ENCODE data around the gene TBL2. TPM values are rescaled to one million over a fixed set of nuclear protein-coding genes. Genes with fewer than 3 reads are reported as not detected.
A peak's percentile ranks its signal among the peaks of the same experiment; 100 is the strongest.

Gene TBL2
- total and polyA plus RNA-seq, 7 donors: 5.4 to 29.6 (median 25.2) TPM

GRCh38 chr7:73521636-73522104 lies 56.7 kb downstream of the TBL2 start:
- peaks cover 0 to 56% (median 47%) of the 10 kb centered on the region in 4 donors for H3K4me1 ChIP-seq
- peak overlapping the region; percentile 60 to 97 (median 92) for H3K4me3 ChIP-seq
- H3K27ac ChIP-seq: peak overlapping the region; percentile 86 to 99 (median 93)
- intact Hi-C loops (cut with DNase I): loop anchor here (1.0 to 5.0 kb wide), 3 partner anchors 36 to 161 kb away; partner anchors contain the start of genes BCL7B, BUD23, DNAJC30 and TBL2
- H3K9me3 ChIP-seq: no peaks in the 10 kb centered on the region
- no peak for DNase-seq
- peaks cover 0 to 10% (median 0%) of the 10 kb centered on the region in 4 donors for H3K36me3 ChIP-seq
- WGBS, 2 donors: 1% methylated on average over 62 of the region's 62 CpGs
- H3K27me3 ChIP-seq: no peaks in the 10 kb centered on the region
- no peak for TF ChIP-seq EP300 (IDR thresholded peaks at IDR 0.05)
- TF ChIP-seq, protein P1, sequence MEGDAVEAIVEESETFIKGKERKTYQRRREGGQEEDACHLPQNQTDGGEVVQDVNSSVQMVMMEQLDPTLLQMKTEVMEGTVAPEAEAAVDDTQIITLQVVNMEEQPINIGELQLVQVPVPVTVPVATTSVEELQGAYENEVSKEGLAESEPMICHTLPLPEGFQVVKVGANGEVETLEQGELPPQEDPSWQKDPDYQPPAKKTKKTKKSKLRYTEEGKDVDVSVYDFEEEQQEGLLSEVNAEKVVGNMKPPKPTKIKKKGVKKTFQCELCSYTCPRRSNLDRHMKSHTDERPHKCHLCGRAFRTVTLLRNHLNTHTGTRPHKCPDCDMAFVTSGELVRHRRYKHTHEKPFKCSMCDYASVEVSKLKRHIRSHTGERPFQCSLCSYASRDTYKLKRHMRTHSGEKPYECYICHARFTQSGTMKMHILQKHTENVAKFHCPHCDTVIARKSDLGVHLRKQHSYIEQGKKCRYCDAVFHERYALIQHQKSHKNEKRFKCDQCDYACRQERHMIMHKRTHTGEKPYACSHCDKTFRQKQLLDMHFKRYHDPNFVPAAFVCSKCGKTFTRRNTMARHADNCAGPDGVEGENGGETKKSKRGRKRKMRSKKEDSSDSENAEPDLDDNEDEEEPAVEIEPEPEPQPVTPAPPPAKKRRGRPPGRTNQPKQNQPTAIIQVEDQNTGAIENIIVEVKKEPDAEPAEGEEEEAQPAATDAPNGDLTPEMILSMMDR (IDR thresholded peaks at IDR 0.05): no peak
- no peak for TF ChIP-seq POLR2AphosphoS5 (IDR thresholded peaks at IDR 0.05)
- no peak for TF ChIP-seq POLR2A (IDR thresholded peaks at IDR 0.05)

- Histone ChIP-seq H3K27ac (peak overlapping the region; percentile 86 to 99 (median 93)), H3K4me3 (peak overlapping the region; percentile 60 to 97 (median 92)), H3K9me3 (no peaks in the 10 kb centered on the region), H3K27me3 (no peaks in the 10 kb centered on the region), H3K36me3 (peaks cover 0 to 18% (median under 1%) of the 10 kb centered on the region in 4 donors), H3K4me1 (peaks cover 0 to 62% (median 47%) of the 10 kb centered on the region in 4 donors)
- WGBS, 2 donors: 0 to 1% methylated on average over 36 of the region's 36 CpGs
- intact Hi-C loops (cut with DNase I): loop anchor here (5.0 kb wide), 1 partner anchor 161 kb away; the partner anchor contains the start of genes BUD23 and DNAJC30
- no peak for DNase-seq
- no peak for TF ChIP-seq POLR2A (IDR thresholded peaks at IDR 0.05)
- TF ChIP-seq POLR2AphosphoS5 (IDR thresholded peaks at IDR 0.05): no peak
- no peak for TF ChIP-seq EP300 (IDR thresholded peaks at IDR 0.05)
- TF ChIP-seq, protein P1 (IDR thresholded peaks at IDR 0.05): no peak
These were observed 57.4 kb downstream of the TBL2 start for GRCh38 chr7:73520673-73521635.

GRCh38 chr7:73519867-73520672 lies 58.3 kb downstream of the TBL2 start:
- WGBS, 2 donors: 63 to 65% methylated on average over 18 of the region's 18 CpGs
- Histone ChIP-seq H3K9me3 (no peaks in the 10 kb centered on the region), H3K4me3 (peak overlapping the region in 3 of 4 donors; percentile 88 to 97 (median 95)), H3K27me3 (no peaks in the 10 kb centered on the region), H3K36me3 (peaks cover 0 to 26% (median 3%) of the 10 kb centered on the region in 4 donors), H3K4me1 (peaks cover 0 to 64% (median 47%) of the 10 kb centered on the region in 4 donors), H3K27ac (peak overlapping the region; percentile 86 to 99 (median 93))
- DNase-seq: no peak
- TF ChIP-seq POLR2A (IDR thresholded peaks at IDR 0.05): no peak
- no peak for TF ChIP-seq POLR2AphosphoS5 (IDR thresholded peaks at IDR 0.05)
- TF ChIP-seq, protein P1 (IDR thresholded peaks at IDR 0.05): no peak
- TF ChIP-seq EP300 (IDR thresholded peaks at IDR 0.05): no peak
- intact Hi-C loops (cut with DNase I): loop anchor here (5.0 kb wide), 1 partner anchor 162 kb away; the partner anchor contains the start of genes BUD23 and DNAJC30

DNA sequence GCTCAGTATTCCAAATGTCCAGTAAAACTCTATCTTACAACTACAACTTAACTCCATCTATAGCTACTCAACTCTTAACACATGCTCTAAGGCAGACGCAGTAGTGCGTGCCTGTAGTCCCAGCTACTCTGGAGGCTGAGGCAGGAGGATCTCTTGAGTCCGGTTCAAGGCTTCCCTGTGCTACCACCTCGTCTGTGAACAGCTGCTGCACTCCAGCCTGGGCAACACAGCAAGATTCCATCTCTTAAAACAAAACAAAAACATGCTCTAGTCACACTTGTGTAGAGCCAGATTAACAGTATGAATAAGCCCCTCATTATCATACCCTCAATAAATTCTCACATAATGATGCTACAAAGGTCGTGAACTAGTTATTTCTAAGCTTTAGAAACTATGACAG lies 59.9 kb downstream of the TBL2 start:
- Histone ChIP-seq H3K27me3 (no peaks in the 10 kb centered on the region), H3K36me3 (peaks cover 0 to 42% (median 3%) of the 10 kb centered on the region in 4 donors), H3K9me3 (no peaks in the 10 kb centered on the region), H3K4me1 (peaks cover 0 to 71% (median 53%) of the 10 kb centered on the region in 4 donors), H3K27ac (peak overlapping the region in 2 of 4 donors; percentile 93), H3K4me3 (no peak overlapping the region)
- DNase-seq: no peak
- no peak for TF ChIP-seq POLR2AphosphoS5 (IDR thresholded peaks at IDR 0.05)
- no peak for TF ChIP-seq EP300 (IDR thresholded peaks at IDR 0.05)
- TF ChIP-seq, protein P1 (IDR thresholded peaks at IDR 0.05): no peak
- no peak for TF ChIP-seq POLR2A (IDR thresholded peaks at IDR 0.05)
- WGBS, 2 donors: 80 to 83% methylated on average over 5 of the region's 5 CpGs
- intact Hi-C loops (cut with DNase I): no loop called here
